Embryonic facial prominence (tissue), 1 donor: Measurements from ENCODE around the gene PRELP.
A peak's percentile ranks its signal among the peaks of the same experiment; 100 is the strongest.

Experiments used
- DNase-seq: peaks from one replicate; pipeline ENCODE4 v3.0.0-alpha.2; 2016; ENCODE audit errors: extremely low spot score

The PRELP gene

DNA sequence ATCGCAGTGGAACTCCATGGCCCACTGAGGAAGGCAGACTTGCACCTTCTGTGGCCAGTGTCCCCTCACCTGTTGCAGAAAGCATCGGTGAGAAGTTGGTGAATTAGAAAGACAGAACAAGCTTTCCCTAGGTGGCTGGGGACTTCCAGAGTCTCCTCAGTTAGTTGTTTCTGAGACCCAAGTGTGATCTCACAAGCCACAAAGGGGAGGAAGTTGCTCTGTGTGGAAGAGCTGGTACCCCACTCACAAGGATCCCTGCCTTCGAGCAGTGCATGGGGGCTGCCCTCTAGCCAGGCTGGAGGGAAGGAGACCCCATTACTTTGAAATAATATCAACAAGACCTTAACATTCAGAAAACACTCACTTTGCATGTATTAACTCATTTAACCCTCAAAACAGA is 2.1 kb downstream of the PRELP start:
- DNase-seq: no peak

DNA sequence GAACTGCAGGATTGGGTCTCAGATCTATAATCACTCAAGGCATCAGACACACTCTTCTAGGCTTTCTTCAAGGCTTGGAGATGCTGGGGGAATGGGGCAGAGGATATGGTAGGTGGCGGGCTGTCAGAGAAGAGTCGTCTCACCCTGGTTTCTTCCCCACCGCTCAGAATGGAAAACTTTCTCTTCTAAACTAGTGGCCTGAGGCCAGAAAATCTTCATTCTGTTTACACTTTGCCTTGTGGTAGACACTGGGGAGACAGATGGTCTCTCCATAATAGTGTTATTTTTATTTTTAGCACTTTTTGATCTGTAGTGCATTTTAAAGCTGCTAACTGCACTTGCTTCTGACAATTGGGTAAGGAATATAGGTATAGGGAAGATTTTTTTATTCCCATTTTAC is 2.6 kb downstream of the PRELP start:
- DNase-seq: no peak

DNA sequence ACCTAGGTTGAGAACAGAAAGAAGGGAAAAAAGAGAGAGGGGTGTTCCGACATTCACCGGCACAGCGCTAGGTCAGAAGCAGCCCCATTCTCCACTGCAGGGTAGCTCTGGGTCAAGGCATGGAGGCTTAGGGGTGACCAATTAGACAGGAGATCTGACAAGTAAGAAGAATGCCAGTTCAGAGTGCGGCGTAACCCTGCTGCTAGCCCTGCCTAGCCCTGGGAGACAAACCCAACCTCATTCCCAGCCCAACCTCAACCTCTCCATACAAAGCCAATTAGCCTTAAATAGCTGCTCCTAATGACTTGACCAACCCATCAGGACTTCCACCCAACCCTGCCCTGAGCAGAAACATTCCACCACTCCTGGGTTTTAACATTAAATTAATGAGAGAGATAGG is 3.4 kb downstream of the PRELP start:
- DNase-seq: no peak

GRCh38 chr1:203479646-203480045 is 4.0 kb downstream of the PRELP start:
- no peak for DNase-seq

DNA sequence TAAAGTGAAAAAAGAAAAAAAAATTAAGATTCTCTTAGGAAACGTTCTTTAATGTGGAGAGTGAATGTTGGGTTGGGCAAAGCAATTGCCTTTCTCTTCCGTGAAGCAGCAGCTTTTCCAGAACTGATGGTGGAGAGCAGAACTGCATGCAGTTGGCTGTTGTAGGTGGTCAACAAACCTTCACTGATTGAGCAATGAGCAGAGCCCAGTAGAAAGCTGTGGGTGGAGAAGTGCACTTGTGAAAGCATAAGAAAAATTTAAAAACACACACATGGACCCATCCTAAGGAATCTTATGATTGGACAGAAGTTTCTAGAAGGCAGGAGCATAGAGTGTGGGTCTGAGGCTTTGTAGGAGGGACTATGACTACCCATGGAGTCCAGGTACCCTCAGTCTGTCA is 4.5 kb downstream of the PRELP start:
- DNase-seq: no peak

- no peak for DNase-seq
These were observed 5.0 kb downstream of the PRELP start for GRCh38 chr1:203480525-203481084.

GRCh38 chr1:203481196-203481595 is 5.6 kb downstream of the PRELP start:
- DNase-seq: no peak

DNA sequence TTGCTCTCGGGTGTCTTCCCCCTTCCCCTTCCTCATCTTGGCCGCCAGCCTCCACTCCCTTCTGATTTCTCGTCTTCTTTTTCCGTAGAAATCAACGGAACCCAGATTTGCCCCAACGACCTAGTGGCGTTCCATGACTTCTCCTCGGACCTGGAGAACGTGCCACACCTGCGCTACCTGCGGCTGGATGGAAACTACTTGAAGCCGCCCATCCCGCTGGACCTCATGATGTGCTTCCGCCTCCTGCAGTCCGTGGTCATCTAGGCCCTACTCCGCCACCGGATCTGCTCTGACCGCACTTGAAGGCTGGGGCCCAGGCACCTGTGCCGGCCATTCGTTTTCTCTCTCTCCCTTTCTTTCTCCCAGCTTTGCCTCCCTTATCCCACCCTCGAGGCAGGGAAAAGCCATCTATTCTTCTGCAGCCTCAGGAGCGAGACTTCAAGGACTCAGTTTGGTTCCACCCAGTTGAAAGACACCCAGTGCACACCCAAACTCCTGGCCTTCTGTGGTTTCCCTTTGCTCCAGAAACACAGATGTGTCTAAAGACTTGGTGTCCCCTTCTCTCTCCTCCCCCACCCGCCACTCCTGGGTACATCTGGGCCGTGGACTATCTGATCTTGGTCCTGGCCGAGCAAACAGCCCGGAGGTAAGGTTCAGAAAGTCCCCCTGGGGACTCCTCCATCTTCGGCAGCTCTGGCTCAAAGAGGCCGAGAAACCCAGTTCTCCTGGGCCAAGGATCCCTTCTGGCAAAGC is 11.2 kb downstream of the PRELP start:
- DNase-seq: no peak

- no peak for DNase-seq
These were observed 12.9 kb downstream of the PRELP start for GRCh38 chr1:203488539-203488938.

DNA sequence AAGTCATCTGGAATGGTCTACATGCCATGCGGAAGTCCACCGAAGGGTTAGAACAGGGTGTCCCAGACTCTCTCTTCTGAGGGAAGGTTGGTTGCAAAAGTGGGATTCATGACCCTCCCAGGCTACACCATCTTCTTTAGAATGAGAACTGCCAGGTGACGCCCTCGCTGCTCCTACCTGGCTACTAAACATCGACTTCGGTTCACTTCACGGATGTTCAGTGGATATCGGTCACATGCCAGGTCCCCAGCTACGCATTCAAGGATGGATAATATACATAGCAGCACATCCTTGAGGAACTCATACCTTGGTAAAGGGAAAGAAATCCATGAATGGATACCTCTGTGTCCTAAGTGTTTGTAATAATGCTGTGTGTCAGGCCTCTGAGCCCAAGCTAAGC is 15.0 kb downstream of the PRELP start:
- no peak for DNase-seq

GRCh38 chr1:203491664-203492063 is 16.1 kb downstream of the PRELP start:
- DNase-seq: no peak

- DNase-seq: no peak
These were observed 16.6 kb downstream of the PRELP start for GRCh38 chr1:203492082-203492747.

- no peak for DNase-seq
These were observed 17.1 kb downstream of the PRELP start for GRCh38 chr1:203492748-203493130.

DNA sequence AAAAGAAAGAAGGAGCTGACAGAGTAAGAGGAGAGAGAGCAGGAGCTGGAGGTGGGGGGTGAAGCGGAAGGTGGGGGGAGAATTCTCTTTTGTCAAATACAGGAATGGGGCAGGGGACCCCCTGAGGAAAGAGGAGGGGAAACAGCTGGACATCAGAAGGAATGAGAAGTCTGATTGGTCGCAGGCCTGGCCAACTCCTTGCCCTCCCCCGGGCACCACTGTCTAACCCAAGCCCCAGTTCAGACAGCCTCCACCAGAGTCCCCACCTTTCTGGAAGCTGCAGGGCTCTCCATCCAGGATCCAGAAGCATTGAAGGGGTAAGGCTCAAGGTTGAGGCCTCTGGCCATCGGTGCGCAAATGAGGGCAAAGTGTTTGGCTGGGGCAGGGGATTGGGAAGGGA is 18.3 kb downstream of the PRELP start, which contains the start of gene OPTC:
OPTC (plus strand) TSS at position 253 of the 400 bp plus-strand sequence. CDS start 1,853 bp downstream, outside the sequence.
- no peak for DNase-seq

DNA sequence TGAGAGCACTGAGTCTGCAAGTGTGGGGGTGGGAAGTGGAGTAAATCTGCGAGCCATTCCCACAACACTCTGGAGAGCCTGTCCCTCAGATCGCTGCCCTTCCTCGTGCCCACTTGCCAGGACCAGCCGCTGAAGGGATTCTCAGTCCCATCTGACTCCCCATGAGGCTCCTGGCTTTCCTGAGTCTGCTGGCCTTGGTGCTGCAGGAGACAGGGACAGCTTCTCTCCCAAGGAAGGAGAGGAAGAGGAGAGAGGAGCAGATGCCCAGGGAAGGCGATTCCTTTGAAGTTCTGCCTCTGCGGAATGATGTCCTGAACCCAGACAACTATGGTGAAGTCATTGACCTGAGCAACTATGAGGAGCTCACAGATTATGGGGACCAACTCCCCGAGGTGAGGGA is 20.2 kb downstream of the PRELP start:
- no peak for DNase-seq

DNA sequence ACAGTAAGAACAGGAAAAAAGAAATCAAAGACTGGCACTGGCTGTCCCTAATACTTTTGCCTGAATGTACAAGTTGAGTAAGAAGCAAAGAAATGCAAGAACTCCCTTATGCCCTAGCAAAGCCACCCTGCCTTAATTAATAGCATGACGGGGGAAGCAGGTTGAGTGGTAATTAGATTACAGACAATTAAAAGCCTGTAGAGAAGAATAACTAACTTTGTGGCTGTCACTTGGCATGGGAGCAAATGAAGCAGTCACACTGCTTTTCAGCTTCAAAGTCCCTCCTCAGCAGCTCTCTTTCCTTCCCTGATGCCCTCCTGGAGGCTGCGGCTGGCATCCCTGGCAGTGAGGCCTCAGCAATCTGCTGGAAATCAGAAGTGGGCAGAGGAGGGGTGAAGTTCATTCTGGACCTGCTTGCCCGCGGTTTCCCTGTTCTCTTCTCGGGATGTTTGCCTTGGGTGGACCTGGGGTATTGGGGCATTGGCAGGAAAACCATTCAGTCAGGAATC is 21.7 kb downstream of the PRELP start:
- no peak for DNase-seq

GRCh38 chr1:203499643-203500278 is 24.2 kb downstream of the PRELP start:
- no peak for DNase-seq

DNA sequence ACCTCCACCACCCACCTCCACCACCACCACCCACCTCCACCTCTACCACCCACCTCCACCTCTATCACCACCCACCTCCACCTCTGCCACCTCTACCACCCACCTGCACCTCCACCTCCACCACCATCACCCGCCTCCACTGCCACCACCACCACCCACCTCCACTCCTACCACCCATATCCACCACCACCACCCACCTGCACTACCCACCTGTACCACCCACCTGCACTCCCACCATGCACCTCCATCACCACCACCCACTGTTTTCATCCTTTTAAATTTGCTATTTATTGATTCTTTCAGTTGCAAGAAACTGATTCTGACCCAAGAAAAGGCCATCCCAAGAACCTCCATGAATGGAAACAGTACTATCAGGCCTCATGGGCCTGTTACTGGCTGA is 24.7 kb downstream of the PRELP start:
- DNase-seq: no peak

DNA sequence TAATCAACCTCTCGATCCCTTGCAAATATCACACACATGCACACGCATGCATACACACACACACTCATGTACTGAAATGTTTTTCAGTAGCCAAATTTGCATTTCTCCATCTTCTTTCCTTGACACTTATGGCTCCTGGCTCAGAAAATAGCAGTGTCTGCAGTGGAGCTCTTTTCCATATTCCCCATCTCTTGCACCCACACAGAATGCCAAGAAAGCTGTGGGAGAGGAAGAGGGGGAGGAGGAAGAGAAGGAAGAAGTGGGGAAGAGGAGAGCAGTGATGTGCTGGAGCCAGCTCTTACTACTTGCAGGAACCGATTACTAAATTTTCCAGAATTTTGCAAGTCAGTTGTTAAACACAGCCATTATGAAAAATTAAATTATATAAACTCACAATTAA is 28.2 kb downstream of the PRELP start:
- no peak for DNase-seq

DNA sequence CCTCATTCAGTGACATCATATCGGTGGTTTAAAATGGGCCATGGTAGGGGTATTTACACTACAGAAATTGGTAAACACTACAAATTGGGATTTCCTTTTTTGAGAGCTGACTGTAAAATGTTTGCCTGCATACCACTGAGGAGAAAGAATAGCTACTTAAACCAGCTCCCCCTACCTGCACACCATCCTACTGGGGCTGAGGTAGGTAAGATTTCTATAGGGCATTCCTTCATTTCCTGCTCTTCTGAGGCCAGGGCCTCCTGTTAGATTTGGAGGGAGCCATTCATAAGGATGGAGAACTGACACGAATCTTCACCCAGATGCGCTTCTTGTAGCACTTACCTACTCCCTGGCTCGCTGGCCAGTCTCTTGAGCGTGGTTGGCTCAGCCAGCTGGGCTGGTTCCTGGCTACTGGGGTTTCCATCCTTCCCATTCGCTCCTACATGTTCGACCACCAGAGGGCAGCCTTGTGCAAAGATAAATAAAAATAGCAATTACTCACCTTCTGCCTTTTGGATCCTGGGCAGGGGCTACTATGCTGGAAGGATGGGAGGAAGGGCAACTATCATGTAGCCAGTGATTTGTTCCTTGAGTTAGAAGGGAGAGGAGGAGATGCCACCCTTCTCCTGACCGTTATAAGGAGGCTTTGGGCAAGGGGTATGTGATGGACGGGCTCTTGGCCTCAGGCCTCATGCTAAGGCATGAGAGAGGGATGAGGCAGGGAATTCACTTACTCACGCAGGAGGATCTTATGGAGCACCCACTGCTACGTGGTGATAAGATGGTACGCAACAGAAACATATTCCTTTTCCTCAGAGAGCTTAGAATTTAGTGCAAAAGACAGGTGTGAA is 29.0 kb downstream of the PRELP start:
- DNase-seq: peak; percentile 77

DNA sequence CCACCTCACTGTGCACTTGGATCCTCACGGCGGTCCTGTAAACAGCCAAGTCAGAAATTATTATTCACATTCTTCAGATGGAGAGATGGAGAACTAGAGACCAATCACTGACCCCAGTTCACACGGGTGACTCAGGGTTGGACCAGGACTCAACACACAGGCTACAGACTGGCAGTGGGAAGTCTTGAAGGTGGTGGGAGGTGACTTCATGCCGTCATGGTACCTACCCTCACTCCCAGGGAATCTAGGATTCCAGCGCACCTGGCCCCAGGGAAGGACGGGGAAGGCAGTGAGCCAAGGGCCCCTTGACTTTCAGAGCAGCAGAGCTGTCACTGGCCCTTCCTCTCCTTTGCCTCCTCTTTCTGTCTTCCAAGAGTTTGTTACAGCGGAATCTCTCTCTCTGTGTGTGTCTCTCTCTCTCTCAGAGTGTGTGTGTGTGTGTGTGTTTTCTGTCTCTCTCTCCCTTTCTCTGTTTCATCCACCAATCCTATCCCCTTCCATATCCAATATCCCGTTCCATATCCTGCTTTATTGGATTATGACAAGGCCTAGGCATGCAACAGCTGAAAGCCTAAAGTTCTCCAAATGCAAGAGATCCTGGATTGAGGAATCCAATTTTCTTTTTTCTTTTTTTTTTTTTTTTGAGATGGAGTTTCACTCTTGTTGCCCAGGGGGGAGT is 30.1 kb downstream of the PRELP start:
- no peak for DNase-seq
